Loucy (cell line): ENCODE results near the gene DLGAP3.

Experiments used
- H2AFZ ChIP-seq: fragments of 200-600 bp; sonication (generic); 2 replicates; pipeline ENCODE4 v1.6.0; 2016; ENCODE audit warnings: antibody characterized with exemption, mild to moderate bottlenecking, low read length, moderate library complexity
- H3F3A ChIP-seq: fragments of 200-600 bp; 2 replicates; pipeline ENCODE4 v1.6.0; 2016; ENCODE audit warnings: antibody characterized with exemption, low read depth, mild to moderate bottlenecking
- H3K27me3 ChIP-seq: fragments of 200-600 bp; sonication (generic); 2 replicates; pipeline ENCODE4 v1.6.1; 2014; ENCODE audit warnings: low read length, mild to moderate bottlenecking; ENCODE audit not compliant: insufficient read depth, poor library complexity, severe bottlenecking
- H3K36me3 ChIP-seq: fragments of 200-600 bp; sonication (generic); 2 replicates; pipeline ENCODE4 v1.6.1; 2016; ENCODE audit warnings: low read length; ENCODE audit not compliant: insufficient read depth
- H3K4me1 ChIP-seq: fragments of 200-600 bp; sonication (generic); 2 replicates; pipeline ENCODE4 v1.5.1; 2014; ENCODE audit warnings: low read length, mild to moderate bottlenecking; ENCODE audit not compliant: insufficient read depth, poor library complexity, severe bottlenecking
- H3K4me2 ChIP-seq: fragments of 200-600 bp; sonication (generic); 2 replicates; pipeline ENCODE4 v1.6.0; 2014; ENCODE audit warnings: antibody characterized with exemption, low read length, low read depth, mild to moderate bottlenecking; ENCODE audit not compliant: poor library complexity, severe bottlenecking
- H3K4me3 ChIP-seq: fragments of 200-600 bp; sonication (generic); 2 replicates; pipeline ENCODE4 v1.5.1; 2014; ENCODE audit warnings: low read length, mild to moderate bottlenecking, mixed read lengths; ENCODE audit not compliant: poor library complexity, severe bottlenecking
- H3K79me2 ChIP-seq: fragments of 200-600 bp; sonication (generic); 2 replicates; pipeline ENCODE4 v1.6.1; 2014; ENCODE audit warnings: low read length; ENCODE audit not compliant: insufficient read depth
- H3K9ac ChIP-seq: fragments of 200-600 bp; sonication (generic); 2 replicates; pipeline ENCODE4 v1.6.0; 2014; ENCODE audit warnings: mild to moderate bottlenecking, low read depth, low read length, moderate library complexity; ENCODE audit not compliant: poor library complexity, severe bottlenecking
- H3K9me2 ChIP-seq: fragments of 200-600 bp; sonication (generic); replicated peaks from 2 replicates; pipeline ENCODE4 v1.6.1; 2016; ENCODE audit warnings: low read depth, low read length, mixed read lengths
- H3K9me3 ChIP-seq: fragments of 200-600 bp; sonication (generic); 2 replicates; pipeline ENCODE4 v1.6.1; 2014; ENCODE audit warnings: mild to moderate bottlenecking, antibody characterized with exemption, low read length, low read depth; ENCODE audit not compliant: insufficient read depth
- H4K20me1 ChIP-seq: fragments of 200-600 bp; sonication (generic); 2 replicates; pipeline ENCODE4 v1.6.0; 2014; ENCODE audit warnings: antibody characterized with exemption, low read length, mild to moderate bottlenecking; ENCODE audit not compliant: insufficient read depth, poor library complexity, severe bottlenecking
- CTCF ChIP-seq: fragments of 200-600 bp; sonication (generic); conservative IDR thresholded peaks from 2 replicates; pipeline ENCODE4 v1.5.1; 2014; ENCODE audit warnings: mild to moderate bottlenecking, antibody characterized with exemption, low read length
- EZH2phosphoT487 ChIP-seq: fragments of 200-600 bp; IDR thresholded peaks from 2 replicates; pipeline ENCODE4 v1.6.1; 2018; ENCODE audit warnings: antibody characterized with exemption, mild to moderate bottlenecking, moderate library complexity, borderline replicate concordance

DLGAP3 gene

GRCh38 chr1:34918977-34919561, 10.4 kb downstream of the DLGAP3 start:
- no peaks in the 10 kb centered on the region for H3K27me3 ChIP-seq
- no peak overlapping the region for H3K4me3 ChIP-seq
- no peak overlapping the region for H3K9ac ChIP-seq
- no peaks in the 10 kb centered on the region for H3K9me3 ChIP-seq
- no peaks in the 10 kb centered on the region for H3F3A ChIP-seq
- no peak overlapping the region for H2AFZ ChIP-seq
- H3K4me1 ChIP-seq, result no peaks in the 10 kb centered on the region
- H3K4me2 ChIP-seq, result no peak overlapping the region
- H4K20me1 ChIP-seq, result no peaks in the 10 kb centered on the region
- no peaks in the 10 kb centered on the region for H3K79me2 ChIP-seq
- TF ChIP-seq CTCF, result no peak
- TF ChIP-seq EZH2phosphoT487, result no peak
- H3K9me2 ChIP-seq, result no peaks in the 10 kb centered on the region
- no peaks in the 10 kb centered on the region for H3K36me3 ChIP-seq

GRCh38 chr1:34918386-34918976, 11.0 kb downstream of the DLGAP3 start:
- Histone ChIP-seq H3K9ac (no peak overlapping the region), H3K4me2 (no peak overlapping the region), H3F3A (no peaks in the 10 kb centered on the region), H3K9me3 (no peaks in the 10 kb centered on the region), H2AFZ (no peak overlapping the region), H3K9me2 (no peaks in the 10 kb centered on the region), H3K79me2 (no peaks in the 10 kb centered on the region), H4K20me1 (no peaks in the 10 kb centered on the region), H3K4me1 (no peaks in the 10 kb centered on the region), H3K36me3 (no peaks in the 10 kb centered on the region), H3K27me3 (no peaks in the 10 kb centered on the region), H3K4me3 (no peak overlapping the region)
- no peak for TF ChIP-seq EZH2phosphoT487

- no peaks in the 10 kb centered on the region for H3K4me1 ChIP-seq
- H4K20me1 ChIP-seq, result no peaks in the 10 kb centered on the region
- no peaks in the 10 kb centered on the region for H3K9me2 ChIP-seq
- no peak overlapping the region for H3K4me3 ChIP-seq
- H3K79me2 ChIP-seq, result no peaks in the 10 kb centered on the region
- H3K9ac ChIP-seq, result no peak overlapping the region
- no peaks in the 10 kb centered on the region for H3K36me3 ChIP-seq
- TF ChIP-seq CTCF (no peak), EZH2phosphoT487 (no peak)
- no peaks in the 10 kb centered on the region for H3K27me3 ChIP-seq
- no peaks in the 10 kb centered on the region for H3F3A ChIP-seq
- H2AFZ ChIP-seq, result no peak overlapping the region
- H3K9me3 ChIP-seq, result no peaks in the 10 kb centered on the region
- no peak overlapping the region for H3K4me2 ChIP-seq
These were observed 12.4 kb downstream of the DLGAP3 start for GRCh38 chr1:34917017-34917416.

GRCh38 chr1:34916104-34916503, 13.3 kb downstream of the DLGAP3 start:
- Histone ChIP-seq H3K4me2 (no peak overlapping the region), H2AFZ (no peak overlapping the region), H4K20me1 (no peaks in the 10 kb centered on the region), H3K9me3 (no peaks in the 10 kb centered on the region), H3K36me3 (no peaks in the 10 kb centered on the region), H3K27me3 (no peaks in the 10 kb centered on the region), H3F3A (no peaks in the 10 kb centered on the region), H3K79me2 (no peaks in the 10 kb centered on the region), H3K4me3 (no peak overlapping the region), H3K9me2 (no peaks in the 10 kb centered on the region), H3K4me1 (no peaks in the 10 kb centered on the region), H3K9ac (no peak overlapping the region)
- TF ChIP-seq CTCF (no peak), EZH2phosphoT487 (no peak)
